GM21619 (cell line): ENCODE data around the gene SIPA1L3.

Experiments used
- ATAC-seq: cut with Tn5 transposase; IDR thresholded peaks from one replicate; pipeline ENCODE4 v1.9.1; 2021; ENCODE audit not compliant: unreplicated experiment

SIPA1L3 gene

DNA sequence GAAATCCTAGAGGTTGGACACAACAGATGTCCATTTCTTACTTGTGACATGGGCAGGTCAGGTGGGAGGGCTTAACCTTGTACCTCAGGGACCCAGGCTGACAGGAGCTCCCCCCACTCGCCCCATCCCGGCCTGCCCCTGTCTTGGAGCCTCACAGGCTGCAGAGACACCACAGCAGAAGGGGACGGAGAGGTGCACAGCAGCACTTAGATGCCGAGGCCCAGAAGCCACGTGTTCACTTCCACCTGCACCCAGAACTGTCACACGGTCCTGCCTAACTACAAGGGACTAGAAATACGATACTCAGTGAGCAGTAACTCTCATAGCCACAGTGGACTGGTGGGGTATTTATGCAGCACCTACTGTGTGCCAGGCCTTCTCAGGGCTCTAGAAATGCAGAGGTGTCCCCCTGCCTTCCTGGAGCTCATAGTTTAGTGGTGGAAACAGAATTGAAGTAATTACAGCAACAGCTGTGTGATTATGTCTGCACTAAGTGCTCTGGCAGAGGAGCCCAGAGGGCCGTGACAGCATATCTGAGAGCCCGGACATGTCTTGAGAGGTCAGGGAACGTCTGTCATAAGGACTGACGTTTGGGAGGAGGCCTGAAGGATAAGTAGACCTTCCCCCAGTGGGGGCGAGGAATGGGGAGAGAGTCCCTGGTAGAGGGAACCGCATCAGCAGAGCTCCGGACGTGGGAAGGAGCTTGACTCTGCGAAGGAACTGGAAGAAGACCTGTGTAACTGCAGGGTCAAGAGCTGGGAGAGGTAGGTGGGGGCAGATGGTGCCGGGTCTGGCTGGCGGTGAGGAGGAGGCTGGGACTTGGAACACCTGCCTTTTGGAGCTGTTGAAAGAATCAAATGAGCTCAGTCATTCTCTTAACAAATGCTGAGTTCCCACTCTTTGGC lies 130.0 kb downstream of the SIPA1L3 start:
- ATAC-seq: no peak

DNA sequence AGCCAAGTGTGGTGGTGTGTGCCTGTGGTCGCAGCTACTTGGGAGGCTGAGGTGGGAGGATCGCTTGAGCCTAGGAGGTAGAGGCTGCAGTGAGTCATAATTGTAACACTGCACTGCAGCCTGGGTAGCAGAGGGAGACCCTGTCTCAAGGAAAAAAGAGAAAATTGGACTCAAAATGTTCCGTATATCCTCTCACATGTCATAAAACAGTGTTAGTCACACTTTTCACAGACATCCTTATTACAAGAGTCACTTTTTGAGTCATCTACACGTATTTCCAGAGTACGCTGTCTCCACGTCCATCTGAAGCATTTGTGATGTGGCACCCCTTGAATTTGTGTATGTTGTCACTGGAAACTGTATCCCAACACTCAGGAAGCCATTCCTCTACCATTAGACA lies 133.0 kb downstream of the SIPA1L3 start:
- no peak for ATAC-seq

DNA sequence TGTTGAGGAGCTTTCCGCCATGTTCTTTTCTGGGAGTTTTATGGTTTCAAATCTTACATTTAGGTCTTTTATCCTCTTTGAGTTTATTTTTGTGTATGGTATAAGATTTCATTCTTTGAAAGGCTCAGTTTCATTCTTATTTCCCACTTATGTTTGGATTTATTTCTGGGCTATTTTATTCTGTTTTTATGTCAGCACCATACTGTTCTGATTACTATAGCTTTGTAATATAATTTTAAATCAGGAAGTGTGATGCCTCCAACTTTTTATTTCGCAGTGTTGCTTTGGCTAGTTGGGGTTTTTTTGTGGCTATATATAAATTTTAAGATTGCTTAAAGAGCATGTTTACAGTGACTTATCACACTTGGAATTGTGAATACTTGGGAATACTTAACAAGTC lies 135.1 kb downstream of the SIPA1L3 start:
- no peak for ATAC-seq

DNA sequence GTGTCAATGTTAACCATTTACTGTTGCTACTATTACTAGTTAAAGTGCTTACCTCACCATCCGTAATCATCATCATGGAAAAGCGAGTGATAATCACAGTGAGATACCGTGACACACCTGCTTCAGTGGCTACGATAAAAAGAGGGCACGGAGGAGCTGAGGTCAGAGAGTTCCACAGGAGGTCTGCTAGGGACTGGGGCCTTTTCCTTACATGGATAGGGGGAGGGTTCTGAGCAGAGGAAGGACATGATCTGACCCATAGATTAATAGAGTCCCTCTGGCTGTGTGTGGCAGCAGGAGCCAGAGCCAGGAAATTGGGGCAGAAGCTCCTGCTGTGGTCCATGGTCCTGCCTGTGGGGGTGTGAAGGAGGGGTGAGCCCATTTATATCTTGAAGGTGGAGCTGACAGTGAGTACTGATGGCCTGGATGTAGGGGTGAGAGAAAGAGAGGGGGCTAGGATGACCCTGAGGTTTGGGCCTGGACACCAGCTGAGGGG lies 136.7 kb downstream of the SIPA1L3 start:
- no peak for ATAC-seq

DNA sequence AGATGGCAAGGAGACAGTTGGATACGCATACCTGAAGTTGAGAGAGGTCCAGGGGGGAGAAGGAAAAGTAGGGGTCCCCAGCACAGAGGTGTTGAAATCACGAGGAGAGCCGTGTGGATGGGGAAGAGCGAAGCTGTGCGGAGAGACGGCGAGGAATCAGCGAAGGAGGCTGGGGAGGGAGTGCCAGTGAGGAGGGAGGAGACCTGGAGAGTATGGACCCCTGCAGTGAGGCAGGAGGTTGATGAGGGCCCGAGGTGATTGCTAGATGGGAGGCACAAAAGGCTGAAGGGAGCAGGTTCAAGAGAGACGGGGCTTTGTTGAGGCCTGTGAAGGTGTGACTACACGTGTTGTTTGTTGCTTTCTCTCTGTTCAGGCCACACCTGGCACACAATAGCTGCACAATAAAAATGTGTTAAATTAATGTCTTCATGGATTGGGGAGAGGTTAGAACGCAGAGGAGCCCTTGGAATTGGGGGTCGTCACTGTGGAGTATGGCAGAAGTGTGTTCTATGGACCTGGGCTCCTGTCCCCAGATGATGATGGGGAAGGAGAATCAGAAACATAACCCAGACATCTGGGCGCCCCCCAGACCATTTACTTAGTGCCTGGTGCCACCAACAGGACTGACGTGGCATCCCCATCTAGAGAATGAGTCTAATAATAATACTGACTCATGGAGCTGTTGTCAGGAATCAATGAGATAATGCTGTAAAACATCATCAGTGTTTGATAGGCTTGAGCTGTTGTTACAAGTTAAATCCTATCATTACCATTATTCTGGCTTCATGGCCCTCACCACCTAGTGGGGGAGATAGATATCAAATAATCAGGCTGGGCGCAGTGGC lies 137.5 kb downstream of the SIPA1L3 start:
- no peak for ATAC-seq

DNA sequence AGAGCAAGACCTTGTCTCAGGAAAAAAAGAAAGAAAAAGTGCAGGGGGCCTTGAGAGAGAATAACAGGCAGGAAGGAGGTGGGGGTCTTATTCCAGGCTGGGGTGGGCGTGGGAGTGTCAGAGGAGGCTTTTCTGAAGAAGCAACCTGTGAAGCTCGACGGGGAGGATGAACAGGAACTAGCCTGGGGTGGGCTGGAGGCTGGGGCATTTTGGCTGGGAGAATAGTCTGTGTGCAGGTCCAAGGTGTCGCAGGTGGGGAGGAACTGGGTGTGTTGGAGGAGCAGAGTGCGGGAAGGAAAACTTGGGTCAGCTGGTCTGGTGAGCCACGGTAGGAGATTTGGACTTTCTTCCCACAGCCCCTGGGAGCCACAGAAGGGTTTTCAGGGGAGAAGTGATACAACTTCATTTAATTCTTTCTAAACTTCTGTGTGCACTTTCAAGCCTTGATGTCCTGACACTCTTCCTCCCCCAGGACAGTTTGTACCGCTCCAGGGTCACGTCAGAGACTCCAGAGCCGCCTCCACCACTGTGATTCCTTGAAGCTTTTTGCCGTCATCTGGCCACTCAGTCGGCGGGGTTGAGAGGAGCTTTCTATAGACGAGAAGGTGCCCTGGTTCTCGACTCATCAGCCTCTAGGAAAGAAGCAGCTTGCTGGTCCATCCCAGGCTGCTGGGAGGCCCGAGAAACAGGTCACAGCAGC lies 138.7 kb downstream of the SIPA1L3 start:
- ATAC-seq: no peak

DNA sequence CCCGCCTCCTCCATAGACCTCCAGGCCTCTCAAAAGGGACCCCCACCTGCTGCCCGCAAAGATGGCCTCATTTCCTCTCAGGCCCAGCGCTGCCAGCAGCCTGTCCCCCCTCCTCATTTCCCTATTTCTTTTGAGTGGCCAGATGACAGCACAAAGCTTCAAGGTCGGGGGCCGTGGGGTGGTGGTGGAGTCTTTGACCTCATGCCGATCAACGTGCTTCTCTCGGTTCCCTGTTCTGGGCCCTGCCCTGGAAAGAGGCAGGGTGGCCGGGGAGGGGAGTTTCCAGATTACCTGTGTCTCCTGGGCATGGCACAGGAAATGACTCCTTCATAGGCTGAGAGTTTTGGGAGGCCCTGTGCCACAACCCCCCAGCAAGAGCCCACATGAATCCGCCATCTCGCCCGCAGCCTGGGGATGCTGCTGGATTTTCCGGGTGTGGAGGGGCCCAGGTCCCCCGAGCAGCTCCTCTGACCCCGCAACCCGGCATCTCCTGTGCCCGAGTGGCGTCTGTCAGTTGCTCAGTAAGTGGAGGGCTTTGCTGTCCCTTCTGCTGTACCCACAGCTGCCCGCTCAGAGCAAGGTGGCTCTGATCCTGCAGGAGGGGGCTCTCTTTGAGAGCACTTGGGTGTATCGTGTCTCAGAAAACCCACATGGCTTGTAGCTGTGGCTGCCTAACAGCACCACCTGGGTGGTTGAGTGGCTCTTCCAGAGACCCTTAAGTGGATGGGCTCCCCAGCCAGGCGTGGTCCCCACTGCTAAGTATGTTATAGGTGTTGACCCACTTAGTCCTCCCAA lies 139.4 kb downstream of the SIPA1L3 start:
- no peak for ATAC-seq

DNA sequence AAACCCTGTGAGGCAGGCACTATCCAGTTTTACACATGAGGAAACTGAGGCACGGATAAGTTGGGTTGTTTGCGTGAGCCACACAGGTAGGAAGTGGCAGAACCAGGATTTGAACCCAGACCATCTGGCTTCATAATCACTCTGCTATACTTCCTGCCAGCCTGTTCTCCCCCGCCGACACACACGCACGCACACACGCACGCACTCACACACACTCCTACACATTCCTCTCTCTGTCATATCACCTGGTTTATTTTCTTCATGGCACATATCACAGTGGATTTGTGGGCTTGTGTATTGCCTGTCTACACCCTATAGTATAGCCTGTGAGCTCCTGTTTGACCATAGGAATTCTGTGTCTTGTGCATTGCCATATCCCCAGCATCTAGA lies 140.0 kb downstream of the SIPA1L3 start:
- no peak for ATAC-seq

DNA sequence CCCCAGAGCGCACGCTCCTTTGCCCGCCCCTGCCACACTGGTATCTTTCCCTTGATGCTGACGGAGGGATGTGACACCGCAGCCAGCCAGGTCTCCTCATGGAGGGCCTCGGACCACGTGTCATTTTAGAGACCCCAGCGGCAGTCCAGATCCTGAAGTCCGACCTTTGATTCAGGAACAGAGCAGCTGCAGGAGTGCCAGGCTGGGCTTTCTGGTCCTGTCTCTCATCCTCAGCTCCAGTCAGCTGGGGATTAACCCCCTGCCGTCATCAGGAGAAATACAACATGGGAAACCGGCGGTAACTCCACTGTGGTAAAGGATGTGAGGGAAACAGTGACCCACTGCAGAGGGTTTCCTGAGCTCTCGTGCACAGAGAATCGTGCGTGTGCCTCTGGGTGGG lies 140.6 kb downstream of the SIPA1L3 start:
- no peak for ATAC-seq

DNA sequence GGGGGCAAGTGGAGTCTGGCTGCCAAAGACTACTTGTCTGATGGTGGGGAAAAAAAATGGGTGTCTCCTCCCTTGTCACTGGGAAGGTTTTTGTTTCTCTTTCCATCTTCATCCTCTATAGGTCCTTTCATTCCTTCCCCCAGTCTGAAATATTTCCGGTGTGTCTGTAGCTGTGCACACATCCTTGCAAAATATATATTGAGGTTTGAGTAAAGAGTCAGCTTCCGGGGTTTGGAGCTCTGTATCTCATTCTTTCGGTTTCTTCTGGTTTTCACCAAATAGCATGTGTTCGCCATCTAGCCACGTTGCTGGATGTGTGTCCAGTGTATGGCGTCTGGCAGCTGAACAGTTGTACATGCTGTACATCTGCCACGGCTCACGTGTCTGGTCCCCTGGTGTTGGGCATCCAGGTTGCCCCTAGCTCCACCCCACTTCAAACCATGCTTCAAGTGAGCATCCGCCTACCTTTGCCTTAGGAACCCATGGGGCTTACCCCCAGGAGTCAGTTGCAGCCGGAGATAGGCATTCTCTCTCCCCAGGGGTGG lies 142.2 kb downstream of the SIPA1L3 start:
- ATAC-seq: peak; percentile 58

DNA sequence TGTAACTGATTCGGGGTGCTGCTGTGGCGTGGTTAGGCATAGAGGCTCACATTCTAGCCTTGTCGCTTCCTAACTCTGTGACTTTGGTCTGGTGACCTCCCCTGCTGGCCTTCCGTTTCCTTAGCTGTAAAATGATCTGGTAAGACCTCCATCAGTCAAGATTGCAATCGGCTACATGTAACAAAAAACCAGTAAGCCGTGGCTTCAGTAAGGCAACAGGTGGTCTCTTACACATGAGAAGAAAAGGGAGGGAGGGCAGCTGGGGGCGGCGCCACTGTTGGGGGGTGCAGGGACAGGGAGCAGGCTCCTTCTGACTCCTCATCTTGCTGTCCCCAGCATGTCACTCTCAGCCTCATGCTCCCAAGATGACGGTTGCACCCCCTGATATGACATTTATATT lies 148.0 kb downstream of the SIPA1L3 start:
- no peak for ATAC-seq

DNA sequence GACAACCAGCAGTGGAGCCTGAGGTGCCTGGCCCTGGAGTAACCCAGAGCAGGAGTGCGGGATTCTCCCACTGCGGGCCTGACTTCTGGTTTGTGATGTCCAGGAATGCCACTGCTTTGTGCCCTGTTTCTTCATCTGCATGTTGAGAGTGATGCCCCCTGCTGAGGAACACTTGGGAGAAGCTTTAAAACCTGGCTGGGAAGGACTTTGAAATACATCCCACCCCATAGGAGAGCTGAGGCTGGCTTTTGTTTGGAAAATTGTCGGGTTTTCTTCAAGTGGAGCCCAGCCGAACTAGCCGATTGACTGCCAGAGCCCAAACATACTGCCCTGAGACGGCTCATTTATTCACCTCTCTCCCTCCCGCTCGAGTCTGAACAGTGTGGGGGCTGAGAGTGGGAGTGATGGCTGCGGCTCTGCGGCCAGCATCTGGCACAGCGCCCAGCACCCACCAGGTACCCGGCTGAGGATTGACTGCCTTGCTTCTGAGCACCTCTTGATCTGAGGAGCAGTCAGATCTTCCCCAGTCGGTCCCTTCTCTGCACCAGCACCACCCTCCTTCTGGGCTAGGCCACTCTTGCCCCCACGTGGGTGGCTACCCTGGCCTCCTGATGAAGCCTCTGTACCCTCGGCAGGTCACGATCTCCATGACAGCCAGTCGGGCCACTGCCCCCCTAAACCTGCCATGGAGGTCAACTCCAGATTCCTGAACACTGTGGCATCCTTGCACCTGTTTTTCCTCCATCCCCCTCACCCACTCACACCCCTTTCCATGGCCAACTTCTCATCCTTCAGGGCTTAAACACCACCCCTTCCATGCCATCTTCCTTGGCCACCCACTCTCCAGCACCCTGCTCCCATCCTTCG lies 148.9 kb downstream of the SIPA1L3 start:
- no peak for ATAC-seq

DNA sequence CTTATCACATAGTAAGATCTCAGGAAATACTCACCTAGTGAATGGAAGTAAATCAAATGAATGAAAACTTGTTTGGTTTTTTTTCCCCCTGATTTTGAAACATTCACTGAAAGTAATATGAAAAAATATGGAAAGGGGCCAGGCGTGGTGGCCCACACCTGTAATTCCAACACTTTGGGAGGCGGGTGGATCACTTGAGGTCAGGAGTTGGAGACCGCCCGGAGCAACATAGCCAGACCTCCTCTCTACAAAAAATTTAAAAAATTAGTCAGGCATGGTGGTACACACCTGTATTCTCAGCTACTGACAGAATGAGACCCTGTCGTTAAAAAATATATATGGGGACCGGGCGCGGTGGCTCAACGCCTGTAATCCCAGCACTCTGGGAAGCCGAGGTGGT lies 149.6 kb downstream of the SIPA1L3 start:
- no peak for ATAC-seq

DNA sequence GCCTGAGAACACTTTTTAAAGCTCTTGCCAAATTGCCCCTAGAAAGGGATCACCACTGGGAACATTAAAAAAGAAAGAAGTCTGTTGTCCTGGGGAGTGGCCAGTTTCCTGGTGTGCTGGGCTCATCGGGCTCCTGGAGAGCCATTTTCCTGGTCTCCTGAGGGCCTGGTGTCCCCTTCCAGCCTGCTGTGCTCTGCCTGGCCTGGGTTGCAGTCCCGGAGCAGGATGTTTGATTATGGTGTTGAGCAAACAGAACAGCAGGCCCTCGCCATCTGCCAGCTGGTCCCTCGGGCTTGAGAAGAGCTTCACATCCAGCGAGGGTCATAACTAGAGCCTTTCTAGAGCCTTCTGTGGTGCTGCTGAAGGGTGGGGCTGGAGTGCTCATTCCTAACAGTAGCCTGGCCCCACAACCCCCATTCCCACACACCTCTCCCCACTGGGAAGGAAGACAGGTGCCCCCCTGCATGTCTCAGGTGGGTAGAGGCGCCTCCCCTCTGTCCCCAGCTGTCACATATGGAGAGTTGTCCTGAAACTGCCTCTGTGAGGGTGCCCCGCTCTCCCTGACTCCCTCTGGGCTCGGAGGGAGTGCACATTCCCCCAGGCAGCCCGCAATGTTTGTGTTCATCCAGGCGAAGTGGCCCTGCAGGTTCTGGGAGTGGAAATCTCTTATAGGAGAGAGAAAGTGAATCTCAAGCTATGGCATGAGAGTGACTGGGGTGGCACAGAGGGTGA lies 151.1 kb downstream of the SIPA1L3 start:
- no peak for ATAC-seq

DNA sequence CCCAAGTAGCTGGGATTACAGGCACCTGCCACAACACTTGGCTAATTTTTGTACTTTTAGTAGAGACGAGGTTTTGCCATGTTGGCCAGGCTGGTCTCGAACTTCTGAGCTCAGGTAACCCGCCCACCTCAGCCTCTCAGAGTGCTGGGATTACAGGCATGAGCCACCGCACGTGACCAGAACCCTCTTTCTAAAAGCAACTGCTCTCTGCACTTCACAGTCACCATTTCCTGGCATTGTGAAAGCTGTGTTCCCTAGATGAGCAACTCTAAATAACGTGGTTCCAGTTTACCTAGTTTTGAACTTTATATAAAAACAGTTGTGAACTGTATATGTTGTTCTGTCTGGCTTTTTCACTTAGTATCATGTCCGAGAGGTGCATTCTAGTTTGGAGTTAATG lies 152.9 kb downstream of the SIPA1L3 start:
- ATAC-seq: no peak

DNA sequence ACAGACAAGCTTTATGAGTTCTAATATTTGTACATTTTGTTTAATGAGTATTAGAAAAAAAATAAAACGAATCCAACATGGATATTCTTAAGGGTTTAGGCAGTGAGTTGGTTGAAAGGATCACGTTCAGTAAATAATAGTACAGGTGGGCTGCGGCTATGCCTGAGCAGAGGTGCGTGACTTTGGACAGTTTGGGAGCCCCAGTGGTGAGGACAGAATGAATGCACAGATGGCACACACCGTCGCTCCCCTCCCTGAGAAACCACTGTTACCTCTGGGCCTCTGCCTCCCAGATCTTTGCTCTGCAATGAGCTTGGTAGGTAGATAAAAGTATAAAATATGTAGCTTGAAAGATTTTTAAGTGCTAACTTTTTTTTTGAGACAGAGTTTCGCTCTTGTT lies 153.3 kb downstream of the SIPA1L3 start:
- no peak for ATAC-seq

DNA sequence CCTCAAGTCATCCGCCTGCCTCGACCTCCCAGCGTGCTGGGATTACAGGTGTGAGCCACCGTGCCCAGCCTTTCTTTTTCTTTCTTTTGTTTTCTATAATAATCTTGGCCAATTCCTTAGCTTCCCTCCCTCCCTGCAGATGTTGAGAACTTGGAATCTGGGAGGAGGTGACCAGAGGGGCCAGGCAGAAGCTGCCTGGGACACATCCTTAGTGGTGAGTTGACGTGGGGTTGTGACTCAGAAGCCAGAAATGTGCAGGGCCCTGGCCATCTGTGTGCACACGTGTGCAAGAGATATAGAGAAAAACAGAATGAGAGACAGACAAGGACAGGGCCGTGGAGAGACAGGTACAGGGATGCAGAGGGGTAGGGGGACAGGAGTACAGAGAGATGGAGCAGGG lies 154.3 kb downstream of the SIPA1L3 start:
- ATAC-seq: no peak

DNA sequence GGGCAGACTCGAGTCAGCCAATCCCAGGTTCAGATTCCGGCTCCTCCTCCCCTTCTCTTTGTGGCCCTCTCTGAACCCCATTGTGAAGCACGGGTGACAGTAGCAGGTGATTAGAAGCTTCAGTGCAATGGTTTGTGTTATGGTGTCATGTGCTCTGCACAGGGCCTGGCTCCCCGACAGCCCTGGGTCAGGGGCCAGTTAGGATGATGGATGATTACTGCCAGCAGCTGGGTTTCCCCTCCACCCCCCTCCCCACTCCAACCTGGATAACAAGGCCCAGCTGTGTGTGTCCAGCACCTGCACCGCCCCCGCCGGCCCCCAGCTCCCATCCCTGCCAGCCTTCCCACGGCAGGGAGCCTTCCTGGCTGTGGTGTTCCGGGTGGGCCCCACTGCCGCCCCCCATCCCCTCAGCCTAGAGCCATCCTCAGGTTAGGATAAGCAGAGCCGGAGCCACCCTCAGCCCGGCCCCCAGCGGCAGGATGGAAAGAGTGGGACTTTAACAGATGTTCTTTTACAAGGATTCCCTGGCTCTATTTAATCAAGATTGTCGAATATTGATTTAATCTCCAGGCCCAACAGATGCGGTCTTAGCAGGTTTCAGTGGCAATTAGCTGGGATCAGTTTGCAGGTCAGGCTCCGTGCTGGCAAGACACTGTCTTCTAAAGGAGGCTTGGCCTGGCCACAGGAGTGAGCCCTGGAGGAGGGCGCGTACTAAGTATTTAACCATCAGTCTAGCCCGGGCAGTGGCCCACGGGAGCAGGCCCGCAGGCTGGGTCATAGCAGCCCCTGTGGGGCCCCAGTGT lies 156.2 kb downstream of the SIPA1L3 start:
- no peak for ATAC-seq
